Effector CD4-positive, alpha-beta T cell (primary cell): ENCODE data around the gene GRP.

Source experiments
- DNase-seq: peaks from one replicate; pipeline ENCODE4 v3.0.0-alpha.2; 2020

Gene GRP

GRCh38 chr18:59268721-59269562 lies 49.0 kb downstream of the GRP start:
- no peak for DNase-seq

DNA sequence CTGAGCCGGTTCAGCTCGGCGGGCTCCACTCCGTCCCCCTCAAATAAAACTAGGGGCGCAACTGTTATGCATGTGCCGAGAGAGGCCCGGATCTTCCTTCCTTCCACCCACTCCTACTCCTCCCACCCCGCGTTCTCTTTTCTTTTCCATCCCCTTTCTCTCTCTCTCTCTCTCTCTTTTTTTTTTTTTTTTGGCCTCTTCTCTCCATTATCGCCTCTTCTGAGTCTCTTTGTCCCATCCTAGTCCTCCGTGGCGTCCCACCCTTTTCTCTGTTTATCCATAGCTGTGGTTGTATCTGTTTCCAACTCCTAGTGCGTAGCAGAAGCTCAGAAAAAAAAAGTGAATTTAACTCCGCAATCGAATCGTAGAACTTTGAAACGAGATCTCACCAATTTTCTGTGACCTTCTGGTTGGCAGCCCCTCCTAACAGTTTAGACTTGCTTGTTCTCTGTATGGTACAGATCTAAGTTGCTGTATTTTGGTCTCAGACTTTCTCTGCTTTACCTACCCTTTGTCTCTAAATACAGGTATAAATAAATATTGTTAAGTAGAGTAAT lies 49.7 kb downstream of the GRP start:
- DNase-seq = no peak

GRCh38 chr18:59270689-59271257 lies 50.8 kb downstream of the GRP start:
- DNase-seq = no peak

- no peak for DNase-seq
Measured at GRCh38 chr18:59271606-59272220, 51.8 kb downstream of the GRP start.

DNA sequence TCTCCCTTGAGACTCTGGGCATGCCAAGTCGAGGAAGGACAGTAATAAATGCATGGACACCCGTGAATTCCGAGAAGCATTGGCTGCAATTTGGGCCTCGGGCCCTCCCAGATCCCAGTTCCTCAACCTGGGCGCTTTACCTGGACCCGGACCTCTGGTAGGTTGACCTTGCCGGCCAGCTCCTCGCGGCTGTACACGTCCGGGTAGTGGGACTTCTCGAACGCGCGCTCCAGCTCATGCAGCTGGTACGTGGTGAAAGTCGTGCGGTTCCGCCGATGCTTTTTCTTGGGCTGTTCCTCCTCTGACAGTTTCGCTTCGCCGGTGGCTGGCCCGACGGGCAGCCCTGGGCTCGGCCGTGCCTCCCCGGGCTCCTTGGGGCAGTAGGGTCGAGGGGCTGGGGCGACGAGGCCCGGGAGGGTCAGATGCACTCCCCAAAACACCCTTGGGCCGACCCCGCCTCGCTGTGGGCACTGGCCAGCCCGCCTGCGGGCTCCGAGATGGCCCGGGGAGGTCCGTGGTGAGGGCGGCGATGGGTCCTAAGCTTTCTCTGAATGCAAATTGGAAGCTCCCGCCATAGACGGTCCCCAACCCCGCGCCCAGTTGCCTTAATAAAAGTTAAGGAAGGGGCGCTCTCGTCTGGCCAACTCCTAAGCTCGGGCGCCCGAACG lies 52.4 kb downstream of the GRP start:
- no peak for DNase-seq

DNA sequence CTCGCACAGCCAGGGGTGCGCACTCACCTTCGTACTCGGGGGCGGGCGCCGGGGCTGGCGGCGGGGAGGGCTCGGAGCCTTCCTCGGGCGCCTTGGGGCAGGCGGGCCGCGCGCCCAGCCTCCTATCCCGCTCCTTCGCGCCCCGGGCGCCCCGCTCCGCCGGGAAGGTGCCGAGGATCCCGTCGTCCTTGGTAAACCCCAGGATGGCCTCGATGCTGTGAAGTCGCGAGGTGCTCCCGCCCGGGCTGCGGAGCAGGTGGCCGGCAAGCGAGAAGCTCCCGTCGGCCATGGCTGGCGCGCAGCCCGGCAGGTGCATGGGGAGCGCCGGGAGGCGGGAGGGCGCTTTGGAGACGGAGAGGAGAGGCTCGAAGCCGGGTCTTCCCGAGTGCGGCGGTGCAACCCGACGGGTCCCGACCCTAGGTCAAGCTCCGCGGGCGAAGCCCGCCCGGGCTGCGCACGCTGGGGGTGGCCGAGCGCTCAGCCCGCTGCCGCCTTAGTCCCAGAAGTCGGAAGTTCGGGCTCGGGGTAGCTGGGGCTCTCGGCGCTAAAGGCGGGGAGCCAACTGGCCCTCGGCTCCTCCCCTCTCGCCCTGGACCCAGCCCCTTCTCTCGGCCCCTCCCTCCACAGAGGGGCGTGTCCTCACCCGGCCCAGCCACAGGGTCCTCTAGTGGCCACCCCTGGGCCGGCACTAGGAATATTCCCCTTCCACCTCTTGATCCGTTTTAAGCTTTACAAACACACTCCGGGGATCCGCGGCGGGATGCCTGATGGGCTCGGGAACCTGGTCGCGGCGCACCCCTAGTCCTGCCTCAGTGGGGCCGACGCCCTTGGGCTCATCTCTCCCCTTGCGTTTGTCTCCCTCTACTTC lies 53.2 kb downstream of the GRP start, which contains the start of gene RAX:
TSS of gene RAX (minus strand) at position 564 of the 868 bp plus-strand sequence. CDS start at position 316, 248 bp downstream.
- no peak for DNase-seq

- no peak for DNase-seq
Measured at GRCh38 chr18:59273759-59274532, 54.0 kb downstream of the GRP start.

DNA sequence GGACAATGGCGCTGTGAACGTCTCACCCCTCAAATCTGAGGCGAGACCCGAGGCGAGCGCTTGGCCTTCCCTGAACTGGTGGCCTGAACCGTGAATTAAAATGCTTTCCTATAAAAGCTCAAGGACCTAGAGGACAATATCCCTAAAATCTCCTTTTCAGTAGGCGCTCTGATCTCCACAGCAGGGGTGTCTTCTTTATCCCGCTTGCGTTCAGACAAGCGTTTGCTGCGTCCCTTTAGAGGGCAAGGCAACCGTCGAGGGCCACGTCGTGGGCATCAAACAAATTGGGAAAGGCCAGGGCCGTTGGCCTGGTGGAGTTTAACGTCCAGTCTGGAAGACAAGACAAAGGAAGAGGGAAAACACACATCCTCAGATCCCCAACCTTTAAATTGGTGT lies 54.6 kb downstream of the GRP start:
- DNase-seq = no peak

DNA sequence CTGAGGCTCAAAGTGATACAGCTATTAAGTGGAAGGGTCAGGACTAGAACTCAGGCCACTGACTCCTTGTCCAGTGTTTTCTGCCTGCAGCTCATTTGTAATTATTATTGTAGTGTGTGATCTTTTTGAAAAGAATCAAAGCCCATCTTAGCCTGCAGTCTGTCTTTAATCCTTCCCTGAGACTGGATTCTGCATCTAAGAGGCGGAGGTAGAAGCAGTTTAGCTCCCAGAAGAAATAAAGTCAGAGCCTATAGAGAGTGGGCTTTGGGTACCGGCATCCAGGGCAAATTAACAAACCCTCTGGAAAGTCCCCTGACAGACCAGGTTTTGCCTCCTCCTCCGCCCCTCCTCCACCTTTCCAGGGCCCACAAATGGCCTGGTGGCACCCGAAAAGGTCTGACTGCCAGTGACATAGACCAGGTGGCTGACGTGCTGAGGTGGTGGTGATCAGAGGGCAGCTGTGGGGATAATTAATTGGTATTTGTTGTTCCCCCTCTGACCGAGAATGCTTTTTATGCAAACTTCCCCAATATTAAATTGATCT lies 55.5 kb downstream of the GRP start:
- no peak for DNase-seq

DNA sequence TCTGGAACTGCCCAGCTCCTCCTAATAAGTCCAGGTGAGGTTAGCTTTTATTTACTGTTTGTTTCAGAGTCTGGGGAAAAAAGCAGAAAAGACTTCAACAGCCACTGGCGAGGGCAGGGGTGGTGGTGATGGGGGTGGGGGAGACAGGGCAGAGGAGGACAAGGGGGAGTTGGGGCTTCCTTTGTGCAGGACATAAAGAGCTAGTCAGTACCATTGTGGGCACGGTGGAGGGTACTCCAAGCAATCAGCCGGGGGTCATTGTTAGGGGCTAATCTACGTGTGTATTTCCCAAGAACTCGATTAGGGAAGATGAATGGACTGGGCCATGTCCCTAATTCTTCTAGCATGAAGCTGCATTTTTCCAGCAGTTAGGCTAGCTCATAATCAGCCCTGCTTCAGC lies 56.1 kb downstream of the GRP start:
- no peak for DNase-seq

- DNase-seq = no peak
Measured at GRCh38 chr18:59278793-59279192, 58.8 kb downstream of the GRP start.

- no peak for DNase-seq
Measured at GRCh38 chr18:59279193-59279592, 59.2 kb downstream of the GRP start.

GRCh38 chr18:59279722-59280121 lies 59.8 kb downstream of the GRP start:
- no peak for DNase-seq
